K562 (cell line): ENCODE results near the gene FOS. TPM values are rescaled to one million over a fixed set of nuclear protein-coding genes. Genes with fewer than 3 reads are reported as not detected.
A peak's percentile ranks its signal among the peaks of the same experiment; 100 is the strongest.

ENCODE experiments used
- MEIS2 ChIP-seq: fragments of 450-650 bp; IDR thresholded peaks from 2 replicates; pipeline ENCODE4 v1.6.1; 2014; ENCODE audit warnings: mild to moderate bottlenecking; ENCODE audit not compliant: partially characterized antibody
- polyA plus RNA-seq, 8 experiments: library from polyadenylated mRNA; depleted of rRNA in 4 of 8; stranded (reverse) in 5 of 8; unstranded in 3 of 8; fragments of >200 nt; fragmentation: Nextera tagmentation in 2 of 8; fragmentation: Illumina TruSeq in 1 of 8; extraction: Ambion mirVana in 2 of 8; extraction: Trizol in 1 of 8; gene quantifications; 2 replicates each; pipeline versions ENCODE4 v1.2.1 to v1.2.3, GENCODE V29; 2011 to 2014; ENCODE audit warnings: inconsistent platforms in 1 of 8, missing spikeins in 1 of 8
- total RNA-seq, 7 experiments: library from RNA; depleted of rRNA in 6 of 7; stranded (reverse); fragments of >200 nt in 6 of 7; fragmentation: Illumina TruSeq in 2 of 7; extraction: Trizol in 2 of 7; gene quantifications; 2 replicates each; pipeline versions ENCODE4 v1.2.1 to v1.2.3, GENCODE V29; 2011 to 2021; ENCODE audit warnings: low replicate concordance in 1 of 7
- TF ChIP-seq, protein P1 (sequence below): fragments of 450-650 bp; IDR thresholded peaks from 2 replicates; pipeline ENCODE4 v1.6.1; 2016
- TF ChIP-seq, protein P2 (sequence below), 2 experiments: fragments of 450-650 bp; formaldehyde crosslinking in 1 of 2; IDR thresholded peaks; 2 replicates each; pipeline versions ENCODE4 v1.4.0 to v1.6.1; 2014 to 2020; ENCODE audit warnings: mild to moderate bottlenecking in 2 of 2, borderline replicate concordance in 1 of 2, low read depth in 1 of 2

The FOS gene
- total and polyA plus RNA-seq, 9 of the 15 experiments (the other 6 are each of a cell fraction or from before 2014, with no cell fraction given), result 0.54 to 13.8 (median 8.9) TPM

DNA sequence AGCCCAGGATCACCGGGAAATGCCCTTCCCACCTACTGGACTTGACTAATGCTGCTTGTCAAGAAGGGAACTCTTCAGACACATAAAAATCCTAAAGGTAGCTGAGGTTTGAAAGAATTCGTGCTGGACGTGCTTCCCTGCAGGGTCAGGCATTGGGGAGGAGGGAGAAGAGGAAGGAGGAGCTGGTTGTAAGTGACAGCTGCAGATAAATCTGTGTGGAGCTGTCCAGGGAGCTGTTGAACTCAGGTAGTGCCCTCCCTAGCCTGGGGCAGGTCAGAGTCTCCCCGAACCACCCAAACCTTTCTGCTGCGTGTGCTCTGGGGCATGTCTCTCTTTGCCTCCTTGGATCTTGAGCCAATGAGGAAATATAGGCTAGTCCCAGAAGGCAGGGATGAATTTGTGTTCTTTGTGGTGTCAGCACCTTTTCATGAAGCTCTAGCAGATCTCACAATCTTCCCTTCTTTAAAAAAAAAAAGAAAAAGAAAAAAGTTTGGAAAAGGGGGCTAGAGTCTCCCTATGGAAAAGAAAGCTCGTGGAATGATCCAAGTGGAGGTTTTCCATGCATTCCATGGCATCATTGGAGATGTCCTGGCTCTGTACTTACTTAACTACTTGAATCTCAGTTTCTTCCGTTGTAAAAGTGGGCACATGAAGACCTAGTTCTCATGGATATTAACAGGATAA, 23.6 kb upstream of the FOS start (continued):
- TF ChIP-seq, protein P1, sequence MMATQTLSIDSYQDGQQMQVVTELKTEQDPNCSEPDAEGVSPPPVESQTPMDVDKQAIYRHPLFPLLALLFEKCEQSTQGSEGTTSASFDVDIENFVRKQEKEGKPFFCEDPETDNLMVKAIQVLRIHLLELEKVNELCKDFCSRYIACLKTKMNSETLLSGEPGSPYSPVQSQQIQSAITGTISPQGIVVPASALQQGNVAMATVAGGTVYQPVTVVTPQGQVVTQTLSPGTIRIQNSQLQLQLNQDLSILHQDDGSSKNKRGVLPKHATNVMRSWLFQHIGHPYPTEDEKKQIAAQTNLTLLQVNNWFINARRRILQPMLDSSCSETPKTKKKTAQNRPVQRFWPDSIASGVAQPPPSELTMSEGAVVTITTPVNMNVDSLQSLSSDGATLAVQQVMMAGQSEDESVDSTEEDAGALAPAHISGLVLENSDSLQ, result peak; percentile 88
- TF ChIP-seq MEIS2, result peak; percentile 71
- TF ChIP-seq, protein P2, sequence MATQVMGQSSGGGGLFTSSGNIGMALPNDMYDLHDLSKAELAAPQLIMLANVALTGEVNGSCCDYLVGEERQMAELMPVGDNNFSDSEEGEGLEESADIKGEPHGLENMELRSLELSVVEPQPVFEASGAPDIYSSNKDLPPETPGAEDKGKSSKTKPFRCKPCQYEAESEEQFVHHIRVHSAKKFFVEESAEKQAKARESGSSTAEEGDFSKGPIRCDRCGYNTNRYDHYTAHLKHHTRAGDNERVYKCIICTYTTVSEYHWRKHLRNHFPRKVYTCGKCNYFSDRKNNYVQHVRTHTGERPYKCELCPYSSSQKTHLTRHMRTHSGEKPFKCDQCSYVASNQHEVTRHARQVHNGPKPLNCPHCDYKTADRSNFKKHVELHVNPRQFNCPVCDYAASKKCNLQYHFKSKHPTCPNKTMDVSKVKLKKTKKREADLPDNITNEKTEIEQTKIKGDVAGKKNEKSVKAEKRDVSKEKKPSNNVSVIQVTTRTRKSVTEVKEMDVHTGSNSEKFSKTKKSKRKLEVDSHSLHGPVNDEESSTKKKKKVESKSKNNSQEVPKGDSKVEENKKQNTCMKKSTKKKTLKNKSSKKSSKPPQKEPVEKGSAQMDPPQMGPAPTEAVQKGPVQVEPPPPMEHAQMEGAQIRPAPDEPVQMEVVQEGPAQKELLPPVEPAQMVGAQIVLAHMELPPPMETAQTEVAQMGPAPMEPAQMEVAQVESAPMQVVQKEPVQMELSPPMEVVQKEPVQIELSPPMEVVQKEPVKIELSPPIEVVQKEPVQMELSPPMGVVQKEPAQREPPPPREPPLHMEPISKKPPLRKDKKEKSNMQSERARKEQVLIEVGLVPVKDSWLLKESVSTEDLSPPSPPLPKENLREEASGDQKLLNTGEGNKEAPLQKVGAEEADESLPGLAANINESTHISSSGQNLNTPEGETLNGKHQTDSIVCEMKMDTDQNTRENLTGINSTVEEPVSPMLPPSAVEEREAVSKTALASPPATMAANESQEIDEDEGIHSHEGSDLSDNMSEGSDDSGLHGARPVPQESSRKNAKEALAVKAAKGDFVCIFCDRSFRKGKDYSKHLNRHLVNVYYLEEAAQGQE (IDR thresholded peaks at IDR 0.05; ENCODE audit: borderline replicate concordance), result peak; percentile 84
- TF ChIP-seq, protein P2 (CRISPR knock-in tag; IDR thresholded peaks at IDR 0.05; ENCODE audit: low read depth), result peak; percentile 68; the same call in 1 of the 2 replicates
- TF ChIP-seq, all 486 proteins: peak for 9
